Measurements from ENCODE around the gene NEK1.

GRCh38 chr4:169645627-169646026, 33.2 kb upstream of the NEK1 start:
- TF ChIP-seq, protein P1, sequence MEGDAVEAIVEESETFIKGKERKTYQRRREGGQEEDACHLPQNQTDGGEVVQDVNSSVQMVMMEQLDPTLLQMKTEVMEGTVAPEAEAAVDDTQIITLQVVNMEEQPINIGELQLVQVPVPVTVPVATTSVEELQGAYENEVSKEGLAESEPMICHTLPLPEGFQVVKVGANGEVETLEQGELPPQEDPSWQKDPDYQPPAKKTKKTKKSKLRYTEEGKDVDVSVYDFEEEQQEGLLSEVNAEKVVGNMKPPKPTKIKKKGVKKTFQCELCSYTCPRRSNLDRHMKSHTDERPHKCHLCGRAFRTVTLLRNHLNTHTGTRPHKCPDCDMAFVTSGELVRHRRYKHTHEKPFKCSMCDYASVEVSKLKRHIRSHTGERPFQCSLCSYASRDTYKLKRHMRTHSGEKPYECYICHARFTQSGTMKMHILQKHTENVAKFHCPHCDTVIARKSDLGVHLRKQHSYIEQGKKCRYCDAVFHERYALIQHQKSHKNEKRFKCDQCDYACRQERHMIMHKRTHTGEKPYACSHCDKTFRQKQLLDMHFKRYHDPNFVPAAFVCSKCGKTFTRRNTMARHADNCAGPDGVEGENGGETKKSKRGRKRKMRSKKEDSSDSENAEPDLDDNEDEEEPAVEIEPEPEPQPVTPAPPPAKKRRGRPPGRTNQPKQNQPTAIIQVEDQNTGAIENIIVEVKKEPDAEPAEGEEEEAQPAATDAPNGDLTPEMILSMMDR (IDR thresholded peaks at IDR 0.05): no peak
- no peak for TF ChIP-seq POLR2A (IDR thresholded peaks at IDR 0.05)
